Measurements from ENCODE around the gene CEMIP.

GRCh38 chr15:80816049-80816653, 37.0 kb downstream of the CEMIP start:
- TF ChIP-seq POLR2A (IDR thresholded peaks at IDR 0.05; ENCODE audit: borderline replicate concordance, extremely low read depth, insufficient read depth, insufficient read length) (no peak), EGR1 (IDR thresholded peaks at IDR 0.05; ENCODE audit: low read depth) (no peak), CEBPB (IDR thresholded peaks at IDR 0.05; ENCODE audit: low read depth) (no peak), CTCF (IDR thresholded peaks at IDR 0.05 in 2 of 3, conservative IDR thresholded peaks at IDR 0.05 in 1 of 3; ENCODE audit: borderline replicate concordance in 1 of 3, insufficient read depth in 1 of 3, low read depth in 2 of 3, low read length in 2 of 3) (no peak), EZH2 (IDR thresholded peaks at IDR 0.05) (no peak), SP1 (IDR thresholded peaks at IDR 0.05; ENCODE audit: low read depth) (no peak), TCF7L2 (IDR thresholded peaks at IDR 0.05; ENCODE audit: borderline replicate concordance, extremely low read depth, insufficient read depth, insufficient read length) (no peak), POLR2AphosphoS5 (IDR thresholded peaks at IDR 0.05; ENCODE audit: low read depth, low read length) (no peak), MAX (IDR thresholded peaks at IDR 0.05) (no peak), ZBTB33 (IDR thresholded peaks at IDR 0.05; ENCODE audit: extremely low read depth, insufficient replicate concordance, low read length) (no peak)

Measured in HCT116 (cell line).